SK-N-MC (cell line): Measurements from ENCODE around the gene CABLES2.

Experiments
- EZH2 ChIP-seq: fragments of 200-600 bp; sonication (generic); IDR thresholded peaks from one replicate; pipeline ENCODE4 v1.6.1; 2017; ENCODE audit warnings: antibody characterized with exemption
- POLR2AphosphoS5 ChIP-seq: IDR thresholded peaks from 2 replicates; pipeline ENCODE4 v1.6.1; 2012; ENCODE audit warnings: mild to moderate bottlenecking, low read depth, low read length, borderline replicate concordance

DNA sequence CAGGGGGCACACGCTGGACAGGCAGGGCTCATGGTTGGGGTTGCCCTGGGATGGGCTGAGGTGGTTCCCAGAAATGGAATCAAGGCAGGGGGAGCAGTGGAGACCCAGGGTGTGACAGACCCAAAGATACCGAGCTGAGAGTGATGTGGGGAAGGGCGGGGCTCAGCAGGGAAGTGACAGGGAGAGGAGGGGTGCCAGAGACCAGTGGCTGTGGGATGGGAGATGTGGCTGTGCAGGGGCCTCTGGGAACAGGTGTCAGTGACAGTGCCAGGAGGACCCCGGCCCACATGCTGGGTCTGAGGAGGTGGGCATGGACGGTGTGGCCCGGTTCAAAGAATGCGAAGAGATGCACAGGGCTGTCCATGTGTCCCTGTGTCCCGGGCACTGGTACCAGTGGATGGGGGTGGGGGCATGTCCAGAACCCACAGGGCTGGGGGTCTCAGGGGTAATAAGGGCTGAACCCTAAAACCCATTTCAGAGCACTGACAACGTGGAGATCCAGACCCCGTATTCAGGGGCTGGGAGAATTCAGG, 1.0 kb downstream of the CABLES2 start:
- TF ChIP-seq EZH2 (no peak), POLR2AphosphoS5 (no peak)
